ENCODE measurements around the gene VTN.
"Not testable (repeated sequence)": the region's sequence is repeated elsewhere in the genome, so short reads cannot be mapped to it uniquely, and the experiment has no call there.

The VTN gene

DNA sequence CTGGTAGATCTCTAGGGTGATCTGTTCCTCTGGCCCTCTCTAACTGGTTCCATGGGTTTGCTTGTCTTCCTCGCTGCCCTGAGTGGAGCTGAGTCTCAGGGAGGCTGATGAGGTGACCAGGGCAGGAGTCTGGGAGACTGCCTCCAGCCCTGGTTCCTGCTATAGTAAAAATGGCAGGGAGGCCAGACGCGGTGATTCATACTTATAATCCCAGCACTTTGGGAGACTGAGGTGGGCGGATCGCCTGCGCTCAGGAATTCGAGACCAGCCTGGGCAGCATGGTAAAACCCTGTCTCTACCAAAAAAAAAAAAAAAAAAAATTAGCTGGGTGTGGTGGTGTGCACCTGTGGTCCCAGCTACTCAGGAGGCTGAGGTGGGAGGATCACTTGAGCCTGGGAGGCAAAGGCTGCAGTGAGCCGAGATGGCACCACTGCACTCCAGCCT, 31.3 kb downstream of the VTN start:
- H3K27me3 ChIP-seq (ENCODE audit: control insufficient read depth, insufficient read depth, low read length); H3K4me1 ChIP-seq (ENCODE audit: control insufficient read depth, insufficient read depth, low read length); H3K27ac ChIP-seq (ENCODE audit: low read depth, low read length); H3K9me3 ChIP-seq (ENCODE audit: control insufficient read depth, insufficient read depth, low read length); H3K9ac ChIP-seq (ENCODE audit: low read depth, low read length); H3K4me3 ChIP-seq (ENCODE audit: low read depth, low read length): not testable (repeated sequence)
- peaks cover 42% of the 10 kb centered on the region for H3K36me3 ChIP-seq (ENCODE audit: control insufficient read depth, insufficient read depth, low read length)

DNA sequence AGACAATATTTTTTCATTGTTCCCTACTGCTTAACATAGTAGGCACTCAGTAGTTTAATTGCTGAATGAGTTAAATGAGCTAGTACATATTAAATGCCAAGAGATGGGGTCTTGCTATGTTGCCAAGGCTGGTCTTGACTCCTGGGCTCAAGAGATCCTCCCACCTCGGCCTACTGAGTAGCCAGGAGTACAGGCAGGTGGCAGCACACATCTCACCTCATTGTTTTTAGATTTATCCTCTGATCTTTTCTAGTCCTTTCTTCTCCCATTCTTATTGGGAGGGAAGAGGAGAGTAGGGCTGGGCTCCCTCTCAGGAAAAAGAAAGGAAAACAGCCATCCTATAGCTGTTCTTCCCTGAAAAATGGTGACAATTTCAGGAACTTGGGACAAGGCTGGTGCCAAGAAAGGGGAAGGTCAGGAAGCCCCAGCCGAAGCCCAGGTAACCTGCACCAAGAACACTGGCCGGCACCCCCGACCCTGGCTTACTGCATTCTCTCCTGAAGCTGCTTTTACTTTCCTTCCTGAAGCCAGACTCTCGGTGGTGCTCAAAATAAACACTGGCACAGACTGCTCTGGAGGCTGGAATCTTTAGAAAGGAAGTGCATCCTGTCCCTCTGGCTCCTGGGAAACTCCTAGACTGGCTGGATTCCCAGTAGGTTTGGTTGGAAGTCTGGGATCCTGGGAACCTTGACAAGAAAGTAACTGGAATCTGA, 31.9 kb downstream of the VTN start:
- peaks cover 38% of the 10 kb centered on the region for H3K36me3 ChIP-seq (ENCODE audit: control insufficient read depth, insufficient read depth, low read length)
- H3K27me3 ChIP-seq (ENCODE audit: control insufficient read depth, insufficient read depth, low read length): no peaks in the 10 kb centered on the region
- no peak overlapping the region for H3K4me3 ChIP-seq (ENCODE audit: low read depth, low read length)
- H3K9me3 ChIP-seq (ENCODE audit: control insufficient read depth, insufficient read depth, low read length): no peaks in the 10 kb centered on the region
- H3K9ac ChIP-seq (ENCODE audit: low read depth, low read length): no peak overlapping the region
- H3K4me1 ChIP-seq (ENCODE audit: control insufficient read depth, insufficient read depth, low read length): peaks cover 7% of the 10 kb centered on the region
- H3K27ac ChIP-seq (ENCODE audit: low read depth, low read length): no peak overlapping the region

DNA sequence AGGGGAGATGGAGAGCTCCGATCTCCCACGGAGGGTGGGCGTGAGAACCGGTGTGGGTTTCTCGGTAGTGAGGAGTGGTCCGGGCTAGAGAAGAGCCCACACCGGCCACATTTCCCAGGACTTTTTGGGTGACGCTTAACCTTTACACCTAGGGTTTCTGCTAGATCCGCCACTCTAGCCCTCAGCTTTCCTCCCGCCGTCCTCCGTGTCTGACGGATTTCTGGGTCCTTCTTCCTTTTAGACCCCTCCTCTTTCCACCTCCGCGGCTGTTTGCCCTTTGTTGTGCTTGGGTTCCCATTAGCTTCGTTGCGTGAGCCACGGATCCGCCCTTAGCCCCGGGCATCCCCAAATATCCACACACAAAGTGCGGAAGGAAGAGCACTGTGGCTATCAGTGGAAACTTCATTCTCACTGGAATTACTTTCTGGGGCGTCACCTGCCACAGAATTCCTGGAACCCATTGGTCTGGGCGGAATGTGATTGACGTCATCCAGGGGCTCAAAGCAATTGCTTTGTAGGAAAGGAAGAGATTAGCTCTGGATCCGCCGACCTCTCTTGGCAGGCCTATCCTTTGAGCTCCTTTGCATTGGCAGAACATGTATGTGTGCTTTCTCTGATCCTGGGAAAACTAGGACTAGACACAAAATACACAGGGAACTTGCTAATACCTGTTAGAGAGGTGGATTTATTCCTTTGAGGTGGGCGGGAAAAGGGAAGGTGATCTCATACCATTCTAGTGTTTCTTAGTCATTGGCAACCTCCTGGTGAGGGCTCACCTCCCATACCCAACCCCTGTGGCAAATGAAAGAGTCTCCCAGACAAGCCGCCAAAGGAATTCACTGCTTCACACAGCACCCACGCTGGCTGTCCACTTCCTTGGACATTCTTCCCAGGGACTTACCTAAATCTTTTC, 33.9 kb downstream of the VTN start:
- Histone ChIP-seq H3K36me3 (ENCODE audit: control insufficient read depth, insufficient read depth, low read length) (peaks cover 18% of the 10 kb centered on the region), H3K4me3 (ENCODE audit: low read depth, low read length) (peak overlapping the region; percentile 94), H3K27me3 (ENCODE audit: control insufficient read depth, insufficient read depth, low read length) (no peaks in the 10 kb centered on the region), H3K4me1 (ENCODE audit: control insufficient read depth, insufficient read depth, low read length) (peaks cover 7% of the 10 kb centered on the region), H3K27ac (ENCODE audit: low read depth, low read length) (peak overlapping the region; percentile 83), H3K9me3 (ENCODE audit: control insufficient read depth, insufficient read depth, low read length) (no peaks in the 10 kb centered on the region), H3K9ac (ENCODE audit: low read depth, low read length) (peak overlapping the region; percentile 90)

DNA sequence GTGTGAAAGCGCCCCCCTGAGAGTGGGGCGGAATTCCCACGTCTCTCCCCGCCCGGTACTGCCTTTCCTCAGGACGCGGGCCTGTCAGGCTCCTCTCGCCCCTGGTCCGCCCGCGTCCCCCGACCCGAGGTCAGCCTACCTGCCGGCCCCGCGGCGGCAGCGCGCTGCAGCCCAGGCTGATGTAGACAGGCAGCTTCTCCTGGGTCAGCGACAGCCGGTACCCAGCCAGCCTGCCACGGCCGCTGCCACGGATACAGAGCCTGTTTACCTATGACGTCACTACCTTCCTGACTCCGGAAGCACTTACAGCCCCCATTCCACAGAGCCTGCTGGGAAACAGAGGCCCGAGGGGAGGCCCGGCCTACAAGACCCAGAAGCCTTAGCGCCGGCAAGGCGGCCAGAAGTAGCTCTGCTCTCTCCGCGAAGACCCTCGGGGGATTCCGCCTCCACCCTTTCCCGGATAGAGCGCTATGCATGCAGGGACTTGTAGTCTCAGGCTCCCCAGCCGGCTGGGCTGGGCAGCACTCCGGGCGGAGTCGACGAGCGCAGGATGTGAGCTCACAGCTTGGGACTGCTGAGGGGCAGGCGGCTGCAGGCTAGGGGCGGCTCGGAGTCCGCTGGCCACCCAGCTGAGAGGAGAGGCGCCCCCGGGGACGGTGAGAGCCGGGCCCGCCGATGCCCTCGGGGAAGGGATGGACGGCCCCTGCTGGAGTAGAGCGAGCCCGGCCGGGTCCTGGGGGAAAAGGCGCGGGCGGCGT, 34.7 kb downstream of the VTN start, which contains the start of the genes IFT20 and TNFAIP1:
Gene IFT20 (minus strand): TSS at position 272 of the 758 bp plus-strand sequence. CDS start 3,487 bp downstream, outside the sequence.
Gene TNFAIP1 (plus strand): TSS at position 561 of the 758 bp plus-strand sequence. CDS start 3,761 bp downstream, outside the sequence.
- peak within 1 kb of the TSS; percentile 84 for H3K27ac ChIP-seq (ENCODE audit: low read depth, low read length)
- peaks cover 7% of the 10 kb centered on the region for H3K4me1 ChIP-seq (ENCODE audit: control insufficient read depth, insufficient read depth, low read length)
- H3K27me3 ChIP-seq (ENCODE audit: control insufficient read depth, insufficient read depth, low read length): no peaks in the 10 kb centered on the region
- no peaks in the 10 kb centered on the region for H3K9me3 ChIP-seq (ENCODE audit: control insufficient read depth, insufficient read depth, low read length)
- H3K9ac ChIP-seq (ENCODE audit: low read depth, low read length): peak within 1 kb of the TSS; percentile 90
- peak within 1 kb of the TSS; percentile 94 for H3K4me3 ChIP-seq (ENCODE audit: low read depth, low read length)
- peaks cover 12% of the 10 kb centered on the region for H3K36me3 ChIP-seq (ENCODE audit: control insufficient read depth, insufficient read depth, low read length)

DNA sequence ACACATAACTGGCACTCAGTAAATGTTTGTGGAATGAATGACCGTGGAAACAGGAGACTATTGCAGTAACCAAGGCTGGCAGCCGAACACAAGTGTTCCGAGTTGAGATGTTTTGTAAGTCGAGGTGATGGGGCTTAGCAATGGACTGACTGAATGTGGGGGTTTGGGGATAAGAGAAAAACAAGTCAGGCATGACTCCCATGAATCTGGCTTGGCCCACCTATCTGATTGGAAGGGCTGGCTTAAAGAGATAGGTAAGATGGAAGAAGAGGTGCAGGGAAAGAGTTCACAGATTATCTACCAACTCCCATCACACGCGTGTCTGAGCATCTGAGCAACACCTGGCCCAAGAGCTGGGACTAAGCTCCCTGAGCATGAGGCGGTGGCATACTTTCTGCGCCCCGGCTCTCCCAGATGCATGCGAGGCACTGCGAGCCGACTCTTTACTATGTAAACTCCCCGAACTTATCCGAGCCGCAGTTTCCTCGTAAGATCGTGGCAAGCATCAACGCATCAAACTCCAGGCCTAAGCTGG, 35.4 kb downstream of the VTN start:
- H3K9ac ChIP-seq (ENCODE audit: low read depth, low read length): peak overlapping the region; percentile 62
- peak overlapping the region; percentile 84 for H3K27ac ChIP-seq (ENCODE audit: low read depth, low read length)
- peaks cover 7% of the 10 kb centered on the region for H3K4me1 ChIP-seq (ENCODE audit: control insufficient read depth, insufficient read depth, low read length)
- peaks cover 6% of the 10 kb centered on the region for H3K36me3 ChIP-seq (ENCODE audit: control insufficient read depth, insufficient read depth, low read length)
- H3K9me3 ChIP-seq (ENCODE audit: control insufficient read depth, insufficient read depth, low read length): no peaks in the 10 kb centered on the region
- no peaks in the 10 kb centered on the region for H3K27me3 ChIP-seq (ENCODE audit: control insufficient read depth, insufficient read depth, low read length)
- H3K4me3 ChIP-seq (ENCODE audit: low read depth, low read length): peak overlapping the region; percentile 94

DNA sequence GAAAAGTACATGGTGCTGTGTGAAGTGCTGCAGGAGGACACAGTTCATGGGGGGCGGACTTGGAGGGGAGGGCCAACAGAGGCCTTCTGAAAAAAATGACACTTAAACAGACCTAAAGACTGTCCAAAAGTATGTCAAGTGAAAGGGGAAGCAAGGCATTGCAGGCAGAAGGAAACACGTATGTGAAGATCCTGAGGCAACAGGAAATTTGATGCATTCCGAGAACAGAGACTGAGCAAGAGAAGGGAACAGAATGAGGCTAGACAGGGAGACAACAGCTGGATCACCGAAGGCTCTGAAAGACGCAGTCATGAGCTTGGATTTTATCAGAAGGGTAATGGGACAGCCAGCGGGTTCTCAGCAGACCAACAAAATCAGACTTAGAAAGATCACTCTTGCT, 35.9 kb downstream of the VTN start:
- H3K9ac ChIP-seq (ENCODE audit: low read depth, low read length): no peak overlapping the region
- peaks cover 7% of the 10 kb centered on the region for H3K4me1 ChIP-seq (ENCODE audit: control insufficient read depth, insufficient read depth, low read length)
- no peaks in the 10 kb centered on the region for H3K27me3 ChIP-seq (ENCODE audit: control insufficient read depth, insufficient read depth, low read length)
- no peaks in the 10 kb centered on the region for H3K9me3 ChIP-seq (ENCODE audit: control insufficient read depth, insufficient read depth, low read length)
- H3K27ac ChIP-seq (ENCODE audit: low read depth, low read length): no peak overlapping the region
- peak overlapping the region; percentile 94 for H3K4me3 ChIP-seq (ENCODE audit: low read depth, low read length)
- H3K36me3 ChIP-seq (ENCODE audit: control insufficient read depth, insufficient read depth, low read length): peaks cover 7% of the 10 kb centered on the region

DNA sequence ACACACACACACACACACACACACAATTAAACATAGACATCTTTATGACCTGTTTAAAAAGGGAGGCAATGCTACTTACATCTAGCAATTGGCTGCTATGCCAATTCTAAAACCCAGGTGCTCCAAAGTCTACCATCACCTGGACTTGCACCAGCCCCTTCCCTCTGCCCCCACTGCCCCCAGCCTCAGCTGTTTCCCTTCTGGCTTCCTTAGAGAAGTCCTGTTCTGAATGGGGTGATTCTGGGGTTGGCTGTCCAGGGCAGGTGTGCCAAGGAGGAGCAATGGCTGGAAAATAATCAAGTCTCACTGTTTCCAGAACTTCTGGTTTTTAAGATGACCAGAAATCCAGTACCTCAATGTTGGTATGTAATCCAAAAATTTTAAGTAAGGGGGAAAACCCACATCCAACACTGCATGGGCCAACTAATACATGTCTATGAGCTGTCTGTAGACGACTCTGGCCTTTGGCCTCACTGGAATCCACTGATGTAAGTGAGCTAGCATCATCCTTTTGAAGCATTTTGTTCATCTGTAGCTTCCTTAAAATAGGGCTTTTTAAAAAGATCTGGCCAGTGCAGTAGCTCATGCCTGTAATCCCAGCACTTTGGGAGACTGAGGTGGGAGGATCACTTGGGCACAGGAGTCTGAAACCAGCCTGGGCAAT, 36.9 kb downstream of the VTN start:
- Histone ChIP-seq H3K4me3 (ENCODE audit: low read depth, low read length) (no peak overlapping the region), H3K9ac (ENCODE audit: low read depth, low read length) (no peak overlapping the region), H3K36me3 (ENCODE audit: control insufficient read depth, insufficient read depth, low read length) (peaks cover 13% of the 10 kb centered on the region)

DNA sequence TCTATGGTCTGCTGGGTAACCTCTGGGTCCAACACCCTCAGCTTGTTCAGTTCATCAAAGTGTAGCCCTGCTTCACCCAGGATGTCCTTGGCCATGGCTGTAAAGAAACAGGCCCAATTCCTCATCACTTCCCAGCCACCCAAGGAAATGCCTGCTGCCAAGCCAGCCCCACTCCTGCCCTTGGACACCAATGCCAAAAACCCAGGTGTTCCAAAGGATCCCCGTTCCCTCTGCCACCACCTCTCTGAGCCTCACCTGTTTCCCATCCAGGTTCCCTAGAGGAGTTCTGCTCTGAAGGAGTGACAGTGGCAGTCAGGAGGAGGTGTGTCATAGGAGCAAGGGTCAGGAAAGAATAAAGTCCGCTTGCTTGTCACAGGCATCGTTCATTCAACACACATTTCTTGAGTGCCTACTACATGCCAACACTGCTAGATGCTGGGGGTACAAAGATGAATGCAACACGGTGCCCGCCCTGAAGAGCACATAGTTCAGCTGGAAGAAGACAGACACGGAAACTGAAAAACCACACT, 38.2 kb downstream of the VTN start:
- Histone ChIP-seq H3K9me3 (ENCODE audit: control insufficient read depth, insufficient read depth, low read length) (no peaks in the 10 kb centered on the region), H3K36me3 (ENCODE audit: control insufficient read depth, insufficient read depth, low read length) (peaks cover 25% of the 10 kb centered on the region), H3K9ac (ENCODE audit: low read depth, low read length) (no peak overlapping the region), H3K4me1 (ENCODE audit: control insufficient read depth, insufficient read depth, low read length) (peaks cover 5% of the 10 kb centered on the region), H3K27me3 (ENCODE audit: control insufficient read depth, insufficient read depth, low read length) (no peaks in the 10 kb centered on the region), H3K4me3 (ENCODE audit: low read depth, low read length) (no peak overlapping the region), H3K27ac (ENCODE audit: low read depth, low read length) (no peak overlapping the region)

More for the DNA sequence above, 36.9 kb downstream of the VTN start:
- H3K27ac ChIP-seq (ENCODE audit: low read depth, low read length): no peak overlapping the region
- no peaks in the 10 kb centered on the region for H3K27me3 ChIP-seq (ENCODE audit: control insufficient read depth, insufficient read depth, low read length)
- H3K4me1 ChIP-seq (ENCODE audit: control insufficient read depth, insufficient read depth, low read length): peaks cover 7% of the 10 kb centered on the region
- H3K9me3 ChIP-seq (ENCODE audit: control insufficient read depth, insufficient read depth, low read length): no peaks in the 10 kb centered on the region

DNA sequence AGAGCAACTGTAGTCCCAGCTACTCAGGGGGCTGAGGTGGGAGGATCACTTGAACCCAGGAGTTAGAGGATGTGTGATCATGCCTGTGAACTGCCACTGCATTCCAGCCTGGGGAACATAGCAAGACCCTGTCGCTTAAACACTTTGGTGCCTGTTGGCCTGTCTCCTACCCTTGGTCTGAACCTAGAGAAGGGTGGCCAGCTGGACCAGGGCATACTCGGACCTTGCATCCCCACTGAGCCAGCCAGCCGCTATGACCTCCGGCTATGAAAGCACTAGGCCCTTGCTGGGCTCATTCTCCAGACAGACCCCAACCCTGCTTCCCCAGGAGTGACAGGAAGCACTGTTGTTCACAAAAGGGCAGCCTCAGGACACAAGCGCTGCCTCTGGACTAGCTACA, 39.4 kb downstream of the VTN start:
- Histone ChIP-seq H3K9me3 (ENCODE audit: control insufficient read depth, insufficient read depth, low read length) (no peaks in the 10 kb centered on the region), H3K9ac (ENCODE audit: low read depth, low read length) (no peak overlapping the region), H3K27me3 (ENCODE audit: control insufficient read depth, insufficient read depth, low read length) (no peaks in the 10 kb centered on the region), H3K36me3 (ENCODE audit: control insufficient read depth, insufficient read depth, low read length) (peaks cover 38% of the 10 kb centered on the region), H3K27ac (ENCODE audit: low read depth, low read length) (no peak overlapping the region), H3K4me3 (ENCODE audit: low read depth, low read length) (no peak overlapping the region), H3K4me1 (ENCODE audit: control insufficient read depth, insufficient read depth, low read length) (no peaks in the 10 kb centered on the region)

DNA sequence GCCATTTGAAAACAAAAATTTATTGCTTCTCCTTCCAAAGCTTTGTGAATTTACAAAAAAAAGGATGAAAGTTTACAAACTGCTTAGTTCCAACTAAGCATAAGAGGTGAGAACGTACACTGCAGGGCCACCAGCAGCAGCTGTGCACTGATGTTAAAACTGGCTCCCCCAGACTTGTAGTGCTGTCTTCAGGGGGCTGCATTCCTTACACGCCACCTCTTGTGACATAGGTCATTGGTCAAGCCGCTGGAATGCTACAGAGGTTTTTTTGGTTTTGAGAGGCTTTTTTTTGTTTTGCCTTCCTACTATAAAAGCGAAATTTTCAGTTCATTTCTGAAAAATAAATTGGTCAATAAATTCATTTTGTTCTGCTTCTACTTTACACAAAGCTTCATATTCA, 41.8 kb downstream of the VTN start:
- Histone ChIP-seq H3K27me3 (ENCODE audit: control insufficient read depth, insufficient read depth, low read length) (no peaks in the 10 kb centered on the region), H3K27ac (ENCODE audit: low read depth, low read length) (no peak overlapping the region), H3K4me1 (ENCODE audit: control insufficient read depth, insufficient read depth, low read length) (no peaks in the 10 kb centered on the region), H3K36me3 (ENCODE audit: control insufficient read depth, insufficient read depth, low read length) (peaks cover 47% of the 10 kb centered on the region), H3K4me3 (ENCODE audit: low read depth, low read length) (no peak overlapping the region), H3K9me3 (ENCODE audit: control insufficient read depth, insufficient read depth, low read length) (no peaks in the 10 kb centered on the region), H3K9ac (ENCODE audit: low read depth, low read length) (no peak overlapping the region)

All from HUES48 (cell line).